Measurements from ENCODE around the gene RPIA.

Gene RPIA

DNA sequence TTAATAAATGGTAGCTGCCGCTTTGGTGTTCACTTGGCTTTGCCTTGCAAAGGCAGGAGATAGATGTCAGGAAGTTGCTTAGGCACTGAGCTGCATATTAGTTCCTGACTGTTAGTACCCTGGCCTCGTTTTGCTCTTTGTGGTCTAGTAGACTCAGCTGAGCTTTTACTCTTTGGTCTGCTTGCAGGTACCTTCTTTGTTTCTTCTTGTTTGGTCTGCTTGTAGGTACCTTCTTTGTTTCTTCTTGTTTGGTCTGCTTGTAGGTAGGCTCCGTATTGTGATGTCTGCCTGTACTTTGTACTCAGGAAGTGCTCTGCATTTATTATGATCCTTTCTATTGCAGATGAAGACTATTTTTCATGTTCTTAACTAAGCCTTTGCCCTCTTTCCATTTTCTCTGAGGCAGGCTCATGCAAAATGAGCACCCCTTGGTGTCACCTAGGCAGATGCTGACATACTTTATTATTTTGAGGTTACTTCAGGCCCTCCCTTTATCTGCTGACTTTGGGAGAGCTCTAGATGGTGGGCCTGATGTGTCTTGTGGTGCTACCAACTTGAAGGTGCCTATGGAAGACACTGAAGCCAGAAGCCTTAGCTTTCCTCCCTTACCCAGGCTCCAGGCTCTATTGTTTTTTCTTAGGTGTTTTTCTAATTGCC is 6.0 kb downstream of the RPIA start:
- TF ChIP-seq POLR2A (IDR thresholded peaks at IDR 0.05; ENCODE audit: low read depth, low read length) (no peak), SPI1 (IDR thresholded peaks at IDR 0.05; ENCODE audit: low read depth, low read length) (no peak), POU2F2 (IDR thresholded peaks at IDR 0.05; ENCODE audit: low read depth, low read length) (no peak), TAF1 (IDR thresholded peaks at IDR 0.05; ENCODE audit: low read depth, low read length) (no peak), POLR2AphosphoS5 (IDR thresholded peaks at IDR 0.05; ENCODE audit: low read depth, low read length) (no peak), PAX5 (IDR thresholded peaks at IDR 0.05; ENCODE audit: insufficient read depth, low read length, severe bottlenecking) (no peak)
- no peak for DNase-seq (ENCODE audit: insufficient read length, low spot score)
- FAIRE-seq = no peak

DNA sequence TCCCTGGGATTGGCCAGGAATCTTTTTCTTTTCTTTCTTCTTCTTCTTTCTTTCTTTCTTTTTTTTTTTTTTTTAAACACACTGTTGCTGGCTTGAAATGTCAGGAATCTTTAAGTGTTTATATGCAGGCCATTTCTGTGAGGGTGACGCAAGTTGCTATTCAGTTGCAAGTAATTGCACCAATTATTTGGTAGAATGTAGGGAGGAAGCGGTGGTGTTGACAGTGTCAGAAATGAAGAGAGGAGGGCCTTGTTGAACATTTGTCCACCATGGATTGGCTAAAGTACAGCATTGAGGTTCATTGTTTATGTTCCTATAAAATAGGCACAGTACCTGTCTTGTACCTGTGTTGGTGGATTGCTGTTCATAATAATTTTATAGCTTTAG is 6.5 kb downstream of the RPIA start:
- TF ChIP-seq SPI1 (IDR thresholded peaks at IDR 0.05; ENCODE audit: low read depth, low read length) (no peak), POLR2A (IDR thresholded peaks at IDR 0.05; ENCODE audit: low read depth, low read length) (no peak), PAX5 (IDR thresholded peaks at IDR 0.05; ENCODE audit: insufficient read depth, low read length, severe bottlenecking) (no peak), TAF1 (IDR thresholded peaks at IDR 0.05; ENCODE audit: low read depth, low read length) (no peak), POU2F2 (IDR thresholded peaks at IDR 0.05; ENCODE audit: low read depth, low read length) (no peak), POLR2AphosphoS5 (IDR thresholded peaks at IDR 0.05; ENCODE audit: low read depth, low read length) (no peak)
- DNase-seq (ENCODE audit: insufficient read length, low spot score) (no peak), FAIRE-seq (no peak)

DNA sequence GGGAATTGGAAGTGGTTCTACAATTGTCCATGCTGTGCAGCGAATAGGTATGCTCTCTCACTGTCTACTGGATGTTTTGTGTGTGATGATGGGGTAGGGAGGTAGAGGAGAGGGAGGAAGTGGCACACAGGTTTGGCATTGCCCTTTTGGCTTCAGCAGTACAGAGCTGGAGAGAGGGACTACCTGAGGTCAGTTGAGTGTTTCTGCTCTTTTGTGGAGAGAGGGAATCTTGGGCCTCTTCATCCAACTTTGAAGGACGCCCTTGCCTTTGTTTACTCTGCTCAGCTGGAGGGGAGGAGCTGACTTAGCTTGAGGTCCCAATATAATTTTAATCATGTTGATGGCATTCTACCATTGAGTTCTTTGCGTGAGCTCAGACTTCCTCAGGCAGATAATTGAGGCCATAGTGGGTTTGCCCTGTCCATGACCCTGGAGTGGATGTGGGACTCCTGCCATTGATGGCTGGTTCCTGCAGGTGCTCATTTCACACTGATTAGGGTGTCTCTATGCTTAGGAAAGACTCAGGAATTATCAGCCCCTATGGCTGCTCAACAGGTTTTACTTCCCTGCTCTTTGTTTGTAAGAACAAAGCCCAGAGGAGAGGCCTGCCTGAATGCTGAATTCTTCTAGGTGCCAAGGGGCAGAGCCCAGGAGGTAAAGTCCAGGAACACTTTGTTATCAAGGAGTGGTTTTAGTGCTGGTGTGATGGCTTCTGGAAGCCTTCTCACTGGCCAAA is 7.2 kb downstream of the RPIA start:
- TF ChIP-seq SPI1 (IDR thresholded peaks at IDR 0.05; ENCODE audit: low read depth, low read length) (no peak), POU2F2 (IDR thresholded peaks at IDR 0.05; ENCODE audit: low read depth, low read length) (no peak), POLR2AphosphoS5 (IDR thresholded peaks at IDR 0.05; ENCODE audit: low read depth, low read length) (no peak), PAX5 (IDR thresholded peaks at IDR 0.05; ENCODE audit: insufficient read depth, low read length, severe bottlenecking) (no peak), POLR2A (IDR thresholded peaks at IDR 0.05; ENCODE audit: low read depth, low read length) (no peak), TAF1 (IDR thresholded peaks at IDR 0.05; ENCODE audit: low read depth, low read length) (no peak)
- DNase-seq (ENCODE audit: insufficient read length, low spot score) = no peak
- no peak for FAIRE-seq

DNA sequence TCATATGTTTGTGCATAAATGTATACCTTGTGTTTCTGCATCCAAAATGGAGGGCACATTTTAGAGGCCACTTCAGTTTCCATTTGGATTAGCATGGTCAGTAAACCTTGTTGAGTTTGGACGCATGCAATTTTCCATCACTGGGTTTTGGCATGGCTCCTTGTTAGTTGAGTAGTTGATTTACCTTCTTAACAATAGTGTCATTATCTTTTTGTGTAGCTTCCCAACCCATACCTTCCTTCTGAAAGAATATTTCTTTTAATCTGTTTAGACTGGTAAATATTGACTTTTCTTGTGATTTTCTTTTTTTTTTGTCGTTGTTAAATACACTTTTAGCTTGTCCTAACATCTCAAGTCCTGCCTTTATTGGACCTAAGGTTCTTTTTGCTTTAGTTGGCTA is 15.5 kb downstream of the RPIA start:
- TF ChIP-seq POU2F2 (IDR thresholded peaks at IDR 0.05; ENCODE audit: low read depth, low read length) (no peak), TAF1 (IDR thresholded peaks at IDR 0.05; ENCODE audit: low read depth, low read length) (no peak), POLR2A (IDR thresholded peaks at IDR 0.05; ENCODE audit: low read depth, low read length) (no peak), SPI1 (IDR thresholded peaks at IDR 0.05; ENCODE audit: low read depth, low read length) (no peak), PAX5 (IDR thresholded peaks at IDR 0.05; ENCODE audit: insufficient read depth, low read length, severe bottlenecking) (no peak), POLR2AphosphoS5 (IDR thresholded peaks at IDR 0.05; ENCODE audit: low read depth, low read length) (no peak)
- FAIRE-seq (no peak), DNase-seq (ENCODE audit: insufficient read length, low spot score) (no peak)

DNA sequence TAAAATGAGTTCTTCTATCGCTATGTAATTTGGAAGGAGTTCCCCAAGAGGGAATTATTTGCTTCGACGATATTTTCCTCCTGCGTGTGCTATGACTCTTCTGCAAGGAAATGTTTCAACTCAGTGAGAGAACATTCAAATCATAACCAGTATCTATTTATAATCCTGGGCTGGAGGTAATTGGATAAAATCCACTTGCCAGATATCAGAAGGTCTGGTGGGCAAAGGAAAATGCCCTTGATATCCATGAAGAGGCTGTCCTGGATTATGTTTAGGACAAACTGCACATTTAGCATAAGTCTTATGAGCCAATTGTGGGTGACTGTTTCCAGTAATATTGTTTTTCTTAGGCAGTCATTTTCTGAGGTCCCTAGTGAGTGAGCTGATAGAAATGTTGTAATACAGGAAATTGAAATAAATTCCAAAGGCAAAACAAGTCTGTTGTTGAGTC is 17.7 kb downstream of the RPIA start:
- no peak for TF ChIP-seq POLR2AphosphoS5 (IDR thresholded peaks at IDR 0.05; ENCODE audit: low read depth, low read length)
- TF ChIP-seq POLR2A (IDR thresholded peaks at IDR 0.05; ENCODE audit: low read depth, low read length) = no peak
- TF ChIP-seq SPI1 (IDR thresholded peaks at IDR 0.05; ENCODE audit: low read depth, low read length) = no peak
- no peak for TF ChIP-seq PAX5 (IDR thresholded peaks at IDR 0.05; ENCODE audit: insufficient read depth, low read length, severe bottlenecking)
- TF ChIP-seq POU2F2 (IDR thresholded peaks at IDR 0.05; ENCODE audit: low read depth, low read length) = no peak
- no peak for TF ChIP-seq TAF1 (IDR thresholded peaks at IDR 0.05; ENCODE audit: low read depth, low read length)
- no peak for FAIRE-seq
- no peak for DNase-seq (ENCODE audit: insufficient read length, low spot score)

DNA sequence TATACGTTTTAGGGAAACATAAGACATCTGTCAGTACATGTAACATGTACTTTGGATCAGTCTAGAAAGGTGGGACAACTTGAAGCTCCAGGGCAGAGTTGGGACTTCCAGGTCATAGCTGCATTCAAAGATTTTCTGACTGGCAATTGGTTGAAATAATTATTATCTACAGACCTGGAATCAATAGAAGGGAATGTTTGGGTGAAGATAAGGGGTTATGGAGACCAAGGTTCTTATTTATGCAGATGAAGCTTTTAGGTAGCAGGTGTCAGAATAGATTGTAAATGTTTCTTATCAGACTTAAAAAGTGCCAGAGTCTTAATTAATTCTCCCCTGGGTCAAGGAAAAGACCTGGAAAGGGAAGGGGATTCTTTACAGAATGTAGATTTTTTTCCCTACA is 19.8 kb downstream of the RPIA start:
- FAIRE-seq (no peak), DNase-seq (ENCODE audit: insufficient read length, low spot score) (no peak)
- TF ChIP-seq POLR2A (IDR thresholded peaks at IDR 0.05; ENCODE audit: low read depth, low read length) = no peak
- TF ChIP-seq TAF1 (IDR thresholded peaks at IDR 0.05; ENCODE audit: low read depth, low read length) = no peak
- no peak for TF ChIP-seq POLR2AphosphoS5 (IDR thresholded peaks at IDR 0.05; ENCODE audit: low read depth, low read length)
- TF ChIP-seq POU2F2 (IDR thresholded peaks at IDR 0.05; ENCODE audit: low read depth, low read length) = no peak
- TF ChIP-seq PAX5 (IDR thresholded peaks at IDR 0.05; ENCODE audit: insufficient read depth, low read length, severe bottlenecking) = no peak
- TF ChIP-seq SPI1 (IDR thresholded peaks at IDR 0.05; ENCODE audit: low read depth, low read length) = no peak

DNA sequence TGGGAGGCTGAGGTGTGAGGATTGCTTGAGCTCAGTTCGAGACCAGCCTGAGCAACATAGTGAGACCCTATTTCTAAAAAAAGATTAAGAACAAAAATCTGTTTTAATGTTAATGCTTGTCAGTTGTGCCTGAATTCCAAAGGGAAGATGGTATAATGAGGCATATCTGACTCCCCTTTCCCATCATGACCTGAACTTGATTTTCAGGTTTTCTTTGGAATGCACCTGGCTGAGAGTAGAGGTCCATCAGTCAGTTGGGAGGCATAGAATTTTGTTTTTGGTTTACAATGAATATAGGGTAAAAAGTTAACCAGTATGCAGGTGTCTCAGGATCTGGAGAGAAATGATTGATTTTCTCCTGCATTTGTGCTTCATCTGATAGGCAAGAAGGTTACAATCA is 20.4 kb downstream of the RPIA start:
- no peak for FAIRE-seq
- DNase-seq (ENCODE audit: insufficient read length, low spot score) = no peak
- TF ChIP-seq SPI1 (IDR thresholded peaks at IDR 0.05; ENCODE audit: low read depth, low read length) (no peak), POLR2A (IDR thresholded peaks at IDR 0.05; ENCODE audit: low read depth, low read length) (no peak), POLR2AphosphoS5 (IDR thresholded peaks at IDR 0.05; ENCODE audit: low read depth, low read length) (no peak), POU2F2 (IDR thresholded peaks at IDR 0.05; ENCODE audit: low read depth, low read length) (no peak), PAX5 (IDR thresholded peaks at IDR 0.05; ENCODE audit: insufficient read depth, low read length, severe bottlenecking) (no peak), TAF1 (IDR thresholded peaks at IDR 0.05; ENCODE audit: low read depth, low read length) (no peak)

DNA sequence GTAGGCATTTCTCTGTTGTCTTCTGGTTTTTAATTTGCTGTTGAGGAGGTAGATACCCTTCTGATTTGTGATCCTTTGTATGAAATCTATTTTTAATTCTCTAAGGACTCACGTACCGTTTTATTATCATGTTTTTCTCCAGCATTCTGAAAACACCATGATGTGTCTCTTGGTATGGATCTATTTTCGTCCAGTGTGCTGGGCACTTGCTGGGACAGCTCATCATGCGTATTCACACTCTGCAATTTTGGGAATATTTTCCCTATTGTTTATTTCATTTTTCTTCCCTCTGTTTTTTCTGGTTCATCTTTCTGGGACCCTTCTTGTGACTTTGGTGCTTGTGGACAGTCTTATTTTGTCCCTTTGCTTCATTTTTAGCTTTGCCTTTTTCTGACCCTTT is 21.9 kb downstream of the RPIA start:
- no peak for FAIRE-seq
- DNase-seq (ENCODE audit: insufficient read length, low spot score) = no peak
- TF ChIP-seq SPI1 (IDR thresholded peaks at IDR 0.05; ENCODE audit: low read depth, low read length) (no peak), TAF1 (IDR thresholded peaks at IDR 0.05; ENCODE audit: low read depth, low read length) (no peak), PAX5 (IDR thresholded peaks at IDR 0.05; ENCODE audit: insufficient read depth, low read length, severe bottlenecking) (no peak), POLR2AphosphoS5 (IDR thresholded peaks at IDR 0.05; ENCODE audit: low read depth, low read length) (no peak), POU2F2 (IDR thresholded peaks at IDR 0.05; ENCODE audit: low read depth, low read length) (no peak), POLR2A (IDR thresholded peaks at IDR 0.05; ENCODE audit: low read depth, low read length) (no peak)

DNA sequence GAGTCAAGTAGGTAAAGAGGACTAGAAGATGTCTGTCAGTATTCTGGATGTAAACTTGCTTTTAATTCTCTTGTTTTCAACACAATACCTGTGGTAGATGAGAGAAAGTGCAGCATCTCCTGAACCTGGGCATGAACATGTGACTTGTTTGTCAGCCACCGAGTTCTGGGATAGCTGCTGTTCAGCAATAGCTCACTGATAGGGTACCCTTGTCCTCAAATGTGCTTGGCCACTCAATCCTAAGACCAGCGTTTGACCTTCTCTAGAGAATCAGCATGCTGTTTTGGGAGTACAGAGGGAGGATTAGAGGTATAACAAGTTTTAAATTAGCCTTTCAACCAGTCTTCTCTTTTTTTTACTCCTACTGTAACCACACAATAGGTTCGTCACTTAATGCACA is 23.2 kb downstream of the RPIA start:
- no peak for TF ChIP-seq POLR2AphosphoS5 (IDR thresholded peaks at IDR 0.05; ENCODE audit: low read depth, low read length)
- TF ChIP-seq PAX5 (IDR thresholded peaks at IDR 0.05; ENCODE audit: insufficient read depth, low read length, severe bottlenecking) = no peak
- no peak for TF ChIP-seq POLR2A (IDR thresholded peaks at IDR 0.05; ENCODE audit: low read depth, low read length)
- no peak for TF ChIP-seq TAF1 (IDR thresholded peaks at IDR 0.05; ENCODE audit: low read depth, low read length)
- no peak for TF ChIP-seq POU2F2 (IDR thresholded peaks at IDR 0.05; ENCODE audit: low read depth, low read length)
- no peak for TF ChIP-seq SPI1 (IDR thresholded peaks at IDR 0.05; ENCODE audit: low read depth, low read length)
- FAIRE-seq = no peak

More for the DNA sequence above, 23.2 kb downstream of the RPIA start:
- no peak for DNase-seq (ENCODE audit: insufficient read length, low spot score)

Measured in GM12891 (cell line).